Panc1 (cell line): ENCODE data around the gene MBD3L3. TPM values are rescaled to one million over a fixed set of nuclear protein-coding genes. Genes with fewer than 3 reads are reported as not detected.

Source experiments
- ATAC-seq: fragments of 200-7000 bp; cut with Tn5 transposase; 2 replicates; pipeline ENCODE4 v1.9.1; 2020; ENCODE audit warnings: mild to moderate bottlenecking, moderate library complexity
- BruUV-seq: library from RNA; stranded (reverse); fragments of 400-500 nt; replicated peaks from 2 replicates; lab custom pipeline; 2021; lab: Mats Ljungman, UMichigan
- CTCF ChIA-PET: fragments of 300-600 bp; sonication (Branson Sonifier 250); formaldehyde crosslinking; loops from one replicate; lab custom pipeline; 2022; ENCODE audit warnings: antibody characterized with exemption; lab: Charles Lee
- POLR2A ChIA-PET: fragments of 300-600 bp; sonication (Branson Sonifier 250); formaldehyde crosslinking; loops from one replicate; lab custom pipeline; 2022; ENCODE audit warnings: antibody characterized with exemption; lab: Charles Lee
- DNase-seq: peaks from one replicate; pipeline ENCODE4 v3.0.0-alpha.2; 2010; ENCODE audit warnings: low read depth, low spot score
- H3K27ac ChIP-seq: 2 replicates; pipeline ENCODE4 v1.5.1; 2011; ENCODE audit warnings: mild to moderate bottlenecking, low read length, inconsistent platforms
- H3K27me3 ChIP-seq: fragments of 200-500 bp; sonication (Bioruptor generic); 2 replicates; pipeline ENCODE4 v1.6.0; 2014; ENCODE audit warnings: low read length, inconsistent platforms; ENCODE audit not compliant: control insufficient read depth, insufficient read depth
- H3K36me3 ChIP-seq: fragments of 200-500 bp; sonication (Bioruptor generic); 2 replicates; pipeline ENCODE4 v1.5.1; 2014; ENCODE audit warnings: inconsistent platforms, mild to moderate bottlenecking, low read length, moderate library complexity; ENCODE audit not compliant: control insufficient read depth, insufficient read depth
- H3K4me1 ChIP-seq: 2 replicates; pipeline ENCODE4 v1.5.1; 2011; ENCODE audit warnings: inconsistent platforms, mild to moderate bottlenecking, low read length, moderate library complexity; ENCODE audit not compliant: control insufficient read depth, insufficient read depth
- H3K4me3 ChIP-seq, 2 experiments: 2 replicates each; pipeline ENCODE4 v1.5.1; 2011 to 2012; ENCODE audit warnings: low read depth in 2 of 2, low read length in 2 of 2, mild to moderate bottlenecking in 2 of 2, inconsistent platforms in 1 of 2, moderate library complexity in 1 of 2
- H3K9me3 ChIP-seq: fragments of 200-500 bp; sonication (Bioruptor generic); 2 replicates; pipeline ENCODE4 v1.5.1; 2014; ENCODE audit warnings: low read depth, mild to moderate bottlenecking, inconsistent platforms, low read length, moderate library complexity; ENCODE audit not compliant: control insufficient read depth, insufficient read depth
- POLR2AphosphoS5 ChIP-seq: IDR thresholded peaks from 2 replicates; pipeline ENCODE4 v1.6.1; 2012; ENCODE audit warnings: mild to moderate bottlenecking, low read depth, low read length, moderate library complexity
- SIN3A ChIP-seq: IDR thresholded peaks from 2 replicates; pipeline ENCODE4 v1.6.1; 2012; ENCODE audit warnings: low read depth, mild to moderate bottlenecking, low read length, moderate library complexity, borderline replicate concordance; ENCODE audit not compliant: insufficient read depth
- TCF7L2 ChIP-seq: IDR thresholded peaks from 2 replicates; pipeline ENCODE4 v1.6.1; 2011; ENCODE audit warnings: mild to moderate bottlenecking, low read depth, low read length, inconsistent platforms
- in situ Hi-C: cut with HindIII; loops from 2 replicates; pipeline ENCODE4 v1.10.0; 2016; ENCODE audit warnings: low sequenced_read_pairs, low pct_unique_long_range_greater_than_20kb
- intact Hi-C: fragments of 100-400 bp; cut with micrococcal nuclease; formaldehyde crosslinking; loops from one replicate; pipeline ENCODE4 v1.10.0; 2022; ENCODE audit not compliant: unreplicated experiment
- total RNA-seq: library from RNA; stranded (reverse); gene quantifications from one replicate; pipeline ENCODE4 v1.2.1, GENCODE V29; 2021; ENCODE audit not compliant: unreplicated experiment
- TF ChIP-seq, protein P1 (sequence below): fragments of 450-650 bp; IDR thresholded peaks from 2 replicates; pipeline ENCODE4 v1.5.1; 2017; ENCODE audit warnings: mild to moderate bottlenecking
- TF ChIP-seq, protein P2 (sequence below), 2 experiments: IDR thresholded peaks; 2 replicates each; pipeline ENCODE4 v1.6.1; 2011 to 2012; ENCODE audit warnings: low read depth in 2 of 2, control low read depth in 1 of 2, low read length in 1 of 2, mild to moderate bottlenecking in 1 of 2, moderate library complexity in 1 of 2; ENCODE audit not compliant: insufficient read depth in 1 of 2

Gene MBD3L3
- total RNA-seq, 1 experiment from 2014 or later, result not detected

DNA sequence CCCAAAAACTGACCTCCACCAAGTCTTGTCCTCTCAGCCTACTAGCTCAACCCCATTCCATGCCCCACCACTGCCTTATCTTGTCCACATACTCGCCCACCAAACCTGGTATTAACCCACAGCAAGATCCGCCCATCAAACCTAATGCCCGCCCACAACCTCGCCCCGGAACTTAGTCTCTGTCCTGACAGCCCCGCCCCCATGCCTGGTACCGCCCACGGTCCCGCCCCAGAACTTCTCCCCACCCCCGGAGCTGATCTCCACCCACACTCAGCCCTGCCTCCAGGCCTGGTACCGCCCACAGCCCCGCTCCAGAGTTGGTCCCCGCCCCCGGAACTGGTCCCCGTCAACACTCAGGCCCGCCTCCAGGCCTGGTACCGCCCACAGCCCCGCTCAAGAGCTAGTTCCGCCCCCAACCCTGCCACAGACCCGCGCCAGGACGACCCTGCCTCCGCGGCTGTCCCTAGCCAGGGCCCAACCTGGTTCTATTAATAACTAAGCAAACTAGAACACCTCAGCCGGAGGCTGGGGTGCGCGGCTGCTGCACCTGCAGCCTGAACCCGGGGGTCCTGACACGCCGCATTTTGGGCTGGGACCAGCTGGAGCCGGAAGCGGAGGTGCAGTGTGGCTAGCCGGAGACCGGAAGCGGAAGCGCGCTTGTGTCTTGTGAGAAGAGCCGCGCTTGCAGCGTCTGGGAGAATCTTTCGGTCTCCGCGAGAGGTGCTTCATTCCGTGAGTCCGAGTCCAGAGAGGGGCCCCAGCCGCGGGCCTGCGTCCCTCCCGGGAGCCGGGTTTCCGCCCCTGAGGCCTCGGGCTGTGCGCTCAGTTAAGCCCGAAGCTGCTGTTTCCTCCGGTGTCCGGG, 10.8 kb upstream of the MBD3L3 start, which contains the start of gene ZNF557:
ZNF557 (plus strand) TSS at position 662 of the 862 bp plus-strand sequence. CDS start 5,372 bp downstream, outside the sequence.
- CTCF ChIA-PET, result interaction anchor here (0.6 to 0.8 kb wide), 3 partner anchors 57 to 332 kb away, joined by 4 to 11 read pairs (median 8); partner anchors contain the start of gene GPR108
- Histone ChIP-seq H3K9me3 (peaks cover 4% of the 10 kb centered on the region; the same call in 1 of the 2 replicates), H3K27ac (peak within 1 kb of the TSS; percentile 88), H3K27me3 (no peaks in the 10 kb centered on the region), H3K36me3 (peaks cover 5% of the 10 kb centered on the region), H3K4me3 (peak within 1 kb of the TSS; percentile 95 to 97), H3K4me1 (no peaks in the 10 kb centered on the region)
- ATAC-seq, result peak; percentile 99
- intact Hi-C loops, result no loop called here
- TF ChIP-seq TCF7L2 (peak; percentile 52), SIN3A (0 out of 2 replicates have a peak, but pooled peaks have one; percentile 86), POLR2AphosphoS5 (peak; percentile 88)
- TF ChIP-seq, protein P1, sequence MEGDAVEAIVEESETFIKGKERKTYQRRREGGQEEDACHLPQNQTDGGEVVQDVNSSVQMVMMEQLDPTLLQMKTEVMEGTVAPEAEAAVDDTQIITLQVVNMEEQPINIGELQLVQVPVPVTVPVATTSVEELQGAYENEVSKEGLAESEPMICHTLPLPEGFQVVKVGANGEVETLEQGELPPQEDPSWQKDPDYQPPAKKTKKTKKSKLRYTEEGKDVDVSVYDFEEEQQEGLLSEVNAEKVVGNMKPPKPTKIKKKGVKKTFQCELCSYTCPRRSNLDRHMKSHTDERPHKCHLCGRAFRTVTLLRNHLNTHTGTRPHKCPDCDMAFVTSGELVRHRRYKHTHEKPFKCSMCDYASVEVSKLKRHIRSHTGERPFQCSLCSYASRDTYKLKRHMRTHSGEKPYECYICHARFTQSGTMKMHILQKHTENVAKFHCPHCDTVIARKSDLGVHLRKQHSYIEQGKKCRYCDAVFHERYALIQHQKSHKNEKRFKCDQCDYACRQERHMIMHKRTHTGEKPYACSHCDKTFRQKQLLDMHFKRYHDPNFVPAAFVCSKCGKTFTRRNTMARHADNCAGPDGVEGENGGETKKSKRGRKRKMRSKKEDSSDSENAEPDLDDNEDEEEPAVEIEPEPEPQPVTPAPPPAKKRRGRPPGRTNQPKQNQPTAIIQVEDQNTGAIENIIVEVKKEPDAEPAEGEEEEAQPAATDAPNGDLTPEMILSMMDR, result no peak
- TF ChIP-seq, protein P2, sequence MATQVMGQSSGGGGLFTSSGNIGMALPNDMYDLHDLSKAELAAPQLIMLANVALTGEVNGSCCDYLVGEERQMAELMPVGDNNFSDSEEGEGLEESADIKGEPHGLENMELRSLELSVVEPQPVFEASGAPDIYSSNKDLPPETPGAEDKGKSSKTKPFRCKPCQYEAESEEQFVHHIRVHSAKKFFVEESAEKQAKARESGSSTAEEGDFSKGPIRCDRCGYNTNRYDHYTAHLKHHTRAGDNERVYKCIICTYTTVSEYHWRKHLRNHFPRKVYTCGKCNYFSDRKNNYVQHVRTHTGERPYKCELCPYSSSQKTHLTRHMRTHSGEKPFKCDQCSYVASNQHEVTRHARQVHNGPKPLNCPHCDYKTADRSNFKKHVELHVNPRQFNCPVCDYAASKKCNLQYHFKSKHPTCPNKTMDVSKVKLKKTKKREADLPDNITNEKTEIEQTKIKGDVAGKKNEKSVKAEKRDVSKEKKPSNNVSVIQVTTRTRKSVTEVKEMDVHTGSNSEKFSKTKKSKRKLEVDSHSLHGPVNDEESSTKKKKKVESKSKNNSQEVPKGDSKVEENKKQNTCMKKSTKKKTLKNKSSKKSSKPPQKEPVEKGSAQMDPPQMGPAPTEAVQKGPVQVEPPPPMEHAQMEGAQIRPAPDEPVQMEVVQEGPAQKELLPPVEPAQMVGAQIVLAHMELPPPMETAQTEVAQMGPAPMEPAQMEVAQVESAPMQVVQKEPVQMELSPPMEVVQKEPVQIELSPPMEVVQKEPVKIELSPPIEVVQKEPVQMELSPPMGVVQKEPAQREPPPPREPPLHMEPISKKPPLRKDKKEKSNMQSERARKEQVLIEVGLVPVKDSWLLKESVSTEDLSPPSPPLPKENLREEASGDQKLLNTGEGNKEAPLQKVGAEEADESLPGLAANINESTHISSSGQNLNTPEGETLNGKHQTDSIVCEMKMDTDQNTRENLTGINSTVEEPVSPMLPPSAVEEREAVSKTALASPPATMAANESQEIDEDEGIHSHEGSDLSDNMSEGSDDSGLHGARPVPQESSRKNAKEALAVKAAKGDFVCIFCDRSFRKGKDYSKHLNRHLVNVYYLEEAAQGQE (IDR thresholded peaks at IDR 0.05; ENCODE audit: insufficient read depth in 1 of 2, low read depth in 2 of 2, low read length in 1 of 2), result no peak
- in situ Hi-C loops, result no loop called here
- peak; percentile 76 for DNase-seq
- POLR2A ChIA-PET, result interaction anchor here (0.5 to 1.0 kb wide), 5 partner anchors 30 to 678 kb away, joined by 3 to 23 read pairs (median 8); no protein-coding TSS in a partner anchor
- BruUV-seq, result no TSS peak

DNA sequence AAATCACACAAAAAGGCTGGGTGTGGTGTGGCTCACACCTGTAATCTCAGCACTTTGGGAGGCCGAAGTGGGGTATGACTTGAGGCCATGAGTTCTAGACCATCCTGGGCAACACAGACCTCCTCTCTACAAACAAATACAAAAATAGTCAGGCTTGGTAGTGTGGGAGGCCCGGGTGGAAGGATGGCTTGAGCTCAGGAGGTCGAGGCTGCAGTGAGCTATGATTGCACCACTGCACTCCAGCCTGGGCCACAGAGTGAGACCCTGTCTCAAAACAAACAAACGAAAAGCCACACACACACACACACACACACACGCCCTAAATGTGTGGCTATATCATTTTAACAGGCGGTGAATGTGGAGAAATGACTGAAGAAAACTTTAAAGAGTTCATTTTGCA, 10.1 kb upstream of the MBD3L3 start:
- CTCF ChIA-PET, result no interaction called here

More for the DNA sequence above, 10.1 kb upstream of the MBD3L3 start:
- H3K9me3 ChIP-seq, result peaks cover 4% of the 10 kb centered on the region; the same call in 1 of the 2 replicates
- TF ChIP-seq TCF7L2, result no peak
- TF ChIP-seq, protein P2 (IDR thresholded peaks at IDR 0.05; ENCODE audit: insufficient read depth in 1 of 2, low read depth in 2 of 2, low read length in 1 of 2), result no peak
- no peak for TF ChIP-seq POLR2AphosphoS5
- TF ChIP-seq, protein P1, result no peak
- TF ChIP-seq SIN3A, result no peak
- POLR2A ChIA-PET, result interaction anchor here (0.5 to 1.0 kb wide), 2 partner anchors 31 to 678 kb away, joined by 3 to 12 read pairs; no protein-coding TSS in a partner anchor
- H3K27me3 ChIP-seq, result no peaks in the 10 kb centered on the region
- no TSS peak for BruUV-seq
- intact Hi-C loops (no loop called here), in situ Hi-C loops (no loop called here)
- peaks cover 5% of the 10 kb centered on the region for H3K36me3 ChIP-seq
- DNase-seq (no peak), ATAC-seq (no peak)
- peak overlapping the region; percentile 52 to 97; a peak in 3 of 4 replicates for H3K4me3 ChIP-seq
- H3K27ac ChIP-seq, result no peak overlapping the region
- H3K4me1 ChIP-seq, result no peaks in the 10 kb centered on the region
